22Rv1 (cell line): ENCODE results near the gene ZNF599.

Experiments
- H3K27ac ChIP-seq: fragments of 450-650 bp; 2 replicates; pipeline ENCODE4 v1.5.1; 2017
- ZFX ChIP-seq: fragments of 450-650 bp; IDR thresholded peaks from 2 replicates; pipeline ENCODE4 v1.6.1; 2017; ENCODE audit warnings: antibody characterized with exemption, borderline replicate concordance
- TF ChIP-seq, protein P1 (sequence below): fragments of 450-650 bp; IDR thresholded peaks from 2 replicates; pipeline ENCODE4 v1.5.1; 2017; ENCODE audit warnings: mild to moderate bottlenecking

Gene ZNF599

DNA sequence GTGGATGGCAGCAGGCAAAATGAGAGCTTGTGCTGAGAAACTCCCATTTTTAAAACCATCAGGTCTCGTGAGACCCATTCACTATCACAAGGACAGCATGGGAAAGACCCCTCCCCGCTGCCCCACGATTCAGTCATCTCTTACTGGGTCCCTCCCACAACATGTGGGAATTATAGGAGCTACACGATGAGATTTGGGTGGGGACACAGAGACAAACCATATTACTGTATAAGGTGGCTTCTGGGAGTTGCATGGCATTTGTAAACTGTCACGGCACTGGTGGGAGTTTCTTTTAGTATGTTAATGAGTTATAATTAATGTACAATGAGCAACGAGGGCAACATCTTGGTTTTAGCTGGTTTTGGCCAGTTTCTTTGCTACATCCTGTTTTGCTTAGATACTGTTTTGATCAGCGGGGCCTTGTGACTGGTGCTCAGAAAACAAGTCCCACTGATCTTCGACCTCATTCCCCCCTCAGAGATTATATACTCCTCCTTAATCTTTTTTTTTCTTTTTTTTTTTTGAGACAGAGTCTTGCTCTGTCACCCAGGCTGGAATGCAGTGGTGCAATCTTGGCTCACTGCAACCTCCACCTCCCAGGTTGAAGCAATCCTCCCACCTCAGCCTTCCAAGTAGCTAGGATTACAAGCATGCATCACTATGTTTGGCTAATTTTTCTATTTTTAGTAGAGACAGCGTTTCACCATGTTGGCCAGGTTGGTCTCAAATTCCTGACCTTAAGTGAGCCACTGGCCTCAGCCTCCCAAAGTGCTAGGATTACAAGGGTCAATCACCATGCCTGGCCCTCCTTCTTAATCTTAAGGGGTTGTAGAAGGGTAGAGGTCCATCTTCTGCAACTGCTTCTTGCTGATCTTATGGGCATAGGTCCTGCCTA, 21.3 kb upstream of the ZNF599 start:
- no peak overlapping the region for H3K27ac ChIP-seq
- no peak for TF ChIP-seq ZFX
- TF ChIP-seq, protein P1, sequence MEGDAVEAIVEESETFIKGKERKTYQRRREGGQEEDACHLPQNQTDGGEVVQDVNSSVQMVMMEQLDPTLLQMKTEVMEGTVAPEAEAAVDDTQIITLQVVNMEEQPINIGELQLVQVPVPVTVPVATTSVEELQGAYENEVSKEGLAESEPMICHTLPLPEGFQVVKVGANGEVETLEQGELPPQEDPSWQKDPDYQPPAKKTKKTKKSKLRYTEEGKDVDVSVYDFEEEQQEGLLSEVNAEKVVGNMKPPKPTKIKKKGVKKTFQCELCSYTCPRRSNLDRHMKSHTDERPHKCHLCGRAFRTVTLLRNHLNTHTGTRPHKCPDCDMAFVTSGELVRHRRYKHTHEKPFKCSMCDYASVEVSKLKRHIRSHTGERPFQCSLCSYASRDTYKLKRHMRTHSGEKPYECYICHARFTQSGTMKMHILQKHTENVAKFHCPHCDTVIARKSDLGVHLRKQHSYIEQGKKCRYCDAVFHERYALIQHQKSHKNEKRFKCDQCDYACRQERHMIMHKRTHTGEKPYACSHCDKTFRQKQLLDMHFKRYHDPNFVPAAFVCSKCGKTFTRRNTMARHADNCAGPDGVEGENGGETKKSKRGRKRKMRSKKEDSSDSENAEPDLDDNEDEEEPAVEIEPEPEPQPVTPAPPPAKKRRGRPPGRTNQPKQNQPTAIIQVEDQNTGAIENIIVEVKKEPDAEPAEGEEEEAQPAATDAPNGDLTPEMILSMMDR, result no peak

DNA sequence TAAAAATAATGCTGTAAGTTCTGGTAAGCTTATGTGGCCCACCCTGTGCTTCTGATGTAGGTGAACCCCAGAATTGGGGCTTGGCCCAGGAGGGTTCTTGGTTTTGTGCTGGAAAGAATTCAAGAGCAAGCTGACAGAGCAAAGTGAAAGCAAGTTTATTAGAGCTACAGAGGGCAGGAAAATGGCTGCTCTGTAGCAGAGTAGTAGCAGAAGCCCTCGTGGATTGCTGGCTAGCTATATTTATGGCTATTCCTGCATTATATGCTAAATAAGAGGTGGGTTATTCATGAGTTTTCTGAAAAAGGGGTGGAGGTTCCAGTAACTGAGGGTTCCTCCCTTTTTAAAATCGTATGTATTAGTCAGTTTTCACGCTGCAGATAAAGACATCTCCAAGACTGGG, 20.6 kb upstream of the ZNF599 start:
- TF ChIP-seq, protein P1, result no peak
- TF ChIP-seq ZFX, result no peak
- no peak overlapping the region for H3K27ac ChIP-seq

DNA sequence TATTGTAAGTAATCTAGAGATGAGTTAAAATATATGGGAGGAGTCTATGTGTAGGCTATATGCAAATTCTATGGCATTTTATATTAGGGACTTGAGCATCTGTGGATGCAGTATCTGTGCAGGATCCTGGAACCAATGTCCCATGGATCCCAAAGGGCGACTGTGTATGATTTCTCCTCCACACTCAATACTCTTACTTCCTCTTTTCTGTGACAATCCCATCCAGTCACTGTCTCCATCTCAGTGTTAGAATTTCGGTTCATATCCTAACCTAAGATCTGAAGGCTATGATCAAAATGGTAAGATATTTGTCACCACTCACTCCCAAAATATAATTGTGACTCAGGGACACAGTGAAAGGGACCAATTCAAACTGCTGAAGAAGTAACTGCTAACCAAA, 15.1 kb upstream of the ZNF599 start:
- TF ChIP-seq, protein P1, result no peak
- no peak for TF ChIP-seq ZFX
- H3K27ac ChIP-seq, result no peak overlapping the region

DNA sequence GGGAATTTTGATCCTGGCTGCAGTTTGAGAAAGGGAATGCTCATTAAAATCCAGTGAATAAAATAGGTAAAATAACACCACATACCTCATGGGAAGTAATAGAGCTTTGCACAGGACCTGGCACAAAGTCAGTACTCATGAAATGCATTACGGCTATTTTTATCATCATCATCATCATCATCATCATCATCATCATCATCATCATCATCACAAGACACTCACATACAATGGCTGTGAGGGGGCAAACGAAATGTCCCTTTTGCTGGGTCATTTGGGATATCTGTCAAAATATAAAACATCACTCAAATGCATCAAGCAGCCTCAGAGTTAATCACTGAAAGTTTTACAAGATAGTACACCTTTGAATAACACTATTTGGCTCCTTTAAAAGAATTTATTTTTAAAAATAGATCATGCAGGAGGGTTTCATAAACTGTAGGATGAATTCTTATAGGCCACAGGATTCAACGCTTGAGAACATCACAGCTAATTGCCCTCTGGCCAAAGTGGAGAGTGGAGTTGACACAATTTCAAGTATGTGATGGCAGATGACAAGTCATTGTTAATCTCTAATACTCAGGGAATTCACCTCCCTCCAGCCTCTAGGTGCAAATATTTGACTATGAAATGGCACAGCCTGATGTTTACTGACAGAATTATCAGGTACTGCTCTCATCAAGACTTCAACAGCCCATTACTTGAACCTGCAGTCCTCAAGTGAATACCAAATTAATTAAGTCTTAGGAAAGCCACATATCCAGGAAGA, 14.2 kb upstream of the ZNF599 start:
- TF ChIP-seq, protein P1, result no peak
- no peak for TF ChIP-seq ZFX
- no peak overlapping the region for H3K27ac ChIP-seq

DNA sequence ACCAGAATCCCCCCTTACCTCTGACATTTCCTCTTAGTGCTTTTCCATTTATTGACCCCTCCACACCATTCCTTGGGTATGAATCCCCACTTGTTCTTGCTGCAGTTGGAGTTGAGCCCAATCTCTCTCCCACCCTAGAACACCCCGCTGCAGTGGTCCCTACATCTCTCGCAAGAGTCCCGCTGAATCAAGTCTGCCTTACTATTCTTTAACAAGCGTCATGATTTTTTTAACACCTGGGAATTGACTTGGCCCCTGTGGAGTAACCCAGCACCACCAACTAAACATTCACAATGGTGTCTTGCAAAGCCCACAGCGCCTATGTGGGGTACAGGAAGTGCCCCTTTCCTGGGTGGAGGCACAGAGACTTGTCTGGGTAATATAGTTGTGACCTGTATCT, 13.2 kb upstream of the ZNF599 start:
- H3K27ac ChIP-seq, result no peak overlapping the region
- TF ChIP-seq, protein P1, result no peak
- TF ChIP-seq ZFX, result no peak

DNA sequence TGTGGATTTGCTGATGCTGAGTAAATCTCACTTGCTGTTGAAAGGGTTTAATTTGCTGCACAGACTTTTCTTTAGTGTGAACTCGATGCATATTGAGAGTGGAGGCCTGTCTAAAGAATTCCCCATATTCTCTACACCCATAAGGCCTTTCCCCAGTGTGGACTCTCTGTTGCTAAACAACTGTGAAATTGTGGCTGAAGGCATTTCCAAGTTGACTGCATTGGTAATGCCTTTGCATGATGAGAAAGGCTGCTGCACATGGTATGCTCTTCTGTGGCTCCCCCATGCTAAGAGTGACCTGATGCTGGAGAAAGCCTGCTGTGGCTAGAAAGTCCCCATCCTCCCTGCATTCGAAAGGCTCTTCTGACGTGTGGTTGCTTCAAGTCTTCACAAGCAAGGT, 6.6 kb upstream of the ZNF599 start:
- no peak for TF ChIP-seq ZFX
- TF ChIP-seq, protein P1, result no peak
- H3K27ac ChIP-seq, result no peak overlapping the region

DNA sequence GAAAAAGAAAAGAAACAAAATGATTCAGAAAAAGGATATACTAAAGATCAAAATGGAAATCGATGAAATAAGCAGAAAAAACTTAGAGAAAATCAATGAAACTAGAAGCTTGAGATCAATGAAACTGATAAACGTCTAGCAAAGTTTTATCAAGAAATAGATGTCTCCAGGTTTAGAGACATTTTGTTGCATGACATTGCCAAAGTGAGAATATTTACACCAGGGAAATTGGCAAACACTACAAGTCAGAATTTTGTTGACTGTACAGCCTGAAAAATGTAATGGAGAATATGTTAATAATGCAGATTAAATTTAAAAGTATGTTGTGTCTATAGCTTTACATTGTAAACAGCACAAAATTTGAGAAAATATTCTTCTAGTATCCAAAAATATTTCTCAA, 5.3 kb upstream of the ZNF599 start:
- H3K27ac ChIP-seq, result no peak overlapping the region
- no peak for TF ChIP-seq ZFX
- TF ChIP-seq, protein P1, result no peak
